GM12801 (cell line): ENCODE results near the gene SLC9A6.

Experiments used
- TF ChIP-seq, protein P1 (sequence below): IDR thresholded peaks from one replicate; pipeline ENCODE4 v1.5.1; 2011; ENCODE audit warnings: control low read depth; ENCODE audit not compliant: insufficient read length; ENCODE audit errors: extremely low read depth

The SLC9A6 gene

GRCh38 chrX:136049608-136050007 is 64.4 kb downstream of the SLC9A6 start:
- TF ChIP-seq, protein P1, sequence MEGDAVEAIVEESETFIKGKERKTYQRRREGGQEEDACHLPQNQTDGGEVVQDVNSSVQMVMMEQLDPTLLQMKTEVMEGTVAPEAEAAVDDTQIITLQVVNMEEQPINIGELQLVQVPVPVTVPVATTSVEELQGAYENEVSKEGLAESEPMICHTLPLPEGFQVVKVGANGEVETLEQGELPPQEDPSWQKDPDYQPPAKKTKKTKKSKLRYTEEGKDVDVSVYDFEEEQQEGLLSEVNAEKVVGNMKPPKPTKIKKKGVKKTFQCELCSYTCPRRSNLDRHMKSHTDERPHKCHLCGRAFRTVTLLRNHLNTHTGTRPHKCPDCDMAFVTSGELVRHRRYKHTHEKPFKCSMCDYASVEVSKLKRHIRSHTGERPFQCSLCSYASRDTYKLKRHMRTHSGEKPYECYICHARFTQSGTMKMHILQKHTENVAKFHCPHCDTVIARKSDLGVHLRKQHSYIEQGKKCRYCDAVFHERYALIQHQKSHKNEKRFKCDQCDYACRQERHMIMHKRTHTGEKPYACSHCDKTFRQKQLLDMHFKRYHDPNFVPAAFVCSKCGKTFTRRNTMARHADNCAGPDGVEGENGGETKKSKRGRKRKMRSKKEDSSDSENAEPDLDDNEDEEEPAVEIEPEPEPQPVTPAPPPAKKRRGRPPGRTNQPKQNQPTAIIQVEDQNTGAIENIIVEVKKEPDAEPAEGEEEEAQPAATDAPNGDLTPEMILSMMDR: no peak

- TF ChIP-seq, protein P1: no peak
Measured at GRCh38 chrX:136051611-136052010, 66.4 kb downstream of the SLC9A6 start.

DNA sequence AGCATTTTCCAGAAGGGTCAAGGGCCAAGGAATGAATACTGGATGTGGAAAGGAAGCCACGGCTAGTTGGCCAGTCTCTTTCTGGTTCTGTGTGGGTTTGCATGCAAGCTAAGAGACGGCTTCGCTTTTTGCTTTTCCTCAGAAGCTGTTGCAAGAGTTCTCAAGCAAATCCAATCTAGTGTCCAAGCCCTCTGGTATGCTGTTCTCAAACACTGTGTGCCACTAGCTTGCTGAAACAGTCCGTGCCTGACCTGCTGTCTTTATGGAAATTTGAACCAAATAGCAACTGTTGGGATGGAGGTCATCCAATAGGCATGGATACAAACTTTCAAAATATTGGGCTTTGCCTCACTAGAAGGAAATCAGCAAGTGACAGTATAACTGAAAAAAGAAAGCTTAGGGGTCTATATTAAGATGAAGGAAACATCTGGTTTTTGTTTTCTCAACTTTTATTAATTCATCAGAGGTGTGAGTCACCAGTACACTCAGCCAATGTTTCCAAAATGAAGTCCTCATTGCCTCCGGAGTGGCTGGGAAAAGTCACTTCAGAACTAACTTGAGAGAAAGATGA is 70.5 kb downstream of the SLC9A6 start:
- TF ChIP-seq, protein P1: no peak

DNA sequence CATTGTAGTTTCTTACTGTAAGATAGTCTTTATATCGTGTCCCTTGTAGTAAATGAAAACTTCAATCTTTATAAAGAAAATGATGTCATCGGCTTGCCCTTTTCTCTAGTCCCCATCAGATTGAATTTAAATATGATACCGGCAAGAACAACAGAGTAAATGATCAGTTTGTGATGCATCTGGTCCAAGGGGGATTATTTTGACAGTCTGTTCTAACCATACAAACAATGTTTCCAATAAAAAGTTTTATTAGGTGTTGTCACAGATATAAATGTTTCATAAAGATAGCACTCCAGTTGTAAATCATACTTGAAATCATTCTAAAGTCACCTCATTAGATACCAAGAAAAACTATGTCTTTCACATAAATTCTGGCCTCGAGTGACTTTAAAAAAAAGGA is 72.3 kb downstream of the SLC9A6 start:
- TF ChIP-seq, protein P1: no peak

DNA sequence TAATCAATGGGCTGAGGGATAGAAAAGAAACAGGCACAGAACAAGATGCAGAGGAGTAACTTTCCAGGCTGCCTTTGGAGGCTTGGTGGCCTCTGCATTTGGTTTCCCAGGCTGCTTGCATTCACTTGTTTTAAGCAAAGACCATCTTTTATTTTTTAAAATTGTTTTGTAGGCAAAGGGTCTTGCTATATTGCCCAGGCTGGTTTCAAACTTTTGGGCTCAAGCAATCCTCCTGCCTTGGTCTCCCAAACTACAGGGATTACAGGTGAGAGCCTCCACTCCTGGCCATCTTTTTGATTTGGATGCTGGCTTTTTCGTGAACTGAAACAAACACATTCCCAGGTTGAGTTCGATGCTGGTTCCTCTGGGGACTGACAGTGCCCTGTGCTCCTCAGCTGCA is 74.1 kb downstream of the SLC9A6 start:
- TF ChIP-seq, protein P1: no peak

GRCh38 chrX:136061286-136061685 is 76.1 kb downstream of the SLC9A6 start:
- TF ChIP-seq, protein P1: no peak

- TF ChIP-seq, protein P1: no peak
Measured at GRCh38 chrX:136061696-136062095, 76.5 kb downstream of the SLC9A6 start.
